NCI-H2196 treated with DMSO at 0.1 percent for 48 hours (cell line): ENCODE measurements around the gene PARD3B.
"Not testable (repeated sequence)": the region's sequence is repeated elsewhere in the genome, so short reads cannot be mapped to it uniquely, and the experiment has no call there.

Experiments
- DNase-seq: peaks from one replicate; lab custom pipeline; 2025; ENCODE audit not compliant: unreplicated experiment; lab: John Stamatoyannopoulos, UW

PARD3B gene

GRCh38 chr2:205218816-205219215, 673.5 kb downstream of the PARD3B start:
- DNase-seq, result not testable (repeated sequence)

- no peak for DNase-seq
Measured at GRCh38 chr2:205220559-205220958, 675.3 kb downstream of the PARD3B start.

- no peak for DNase-seq
Measured at GRCh38 chr2:205232086-205232485, 686.8 kb downstream of the PARD3B start.

GRCh38 chr2:205235434-205235833, 690.2 kb downstream of the PARD3B start:
- DNase-seq, result no peak

- no peak for DNase-seq
Measured at GRCh38 chr2:205237524-205237923, 692.2 kb downstream of the PARD3B start.

- DNase-seq, result no peak
Measured at GRCh38 chr2:205245001-205245400, 699.7 kb downstream of the PARD3B start.

GRCh38 chr2:205245652-205246051, 700.4 kb downstream of the PARD3B start:
- no peak for DNase-seq

- no peak for DNase-seq
Measured at GRCh38 chr2:205259121-205259520, 713.8 kb downstream of the PARD3B start.

- no peak for DNase-seq
Measured at GRCh38 chr2:205261516-205262020, 716.3 kb downstream of the PARD3B start.

- DNase-seq, result no peak
Measured at GRCh38 chr2:205267323-205267722, 722.0 kb downstream of the PARD3B start.

GRCh38 chr2:205270689-205271088, 725.4 kb downstream of the PARD3B start:
- no peak for DNase-seq

- DNase-seq, result no peak
Measured at GRCh38 chr2:205273148-205273547, 727.9 kb downstream of the PARD3B start.

GRCh38 chr2:205273627-205274026, 728.4 kb downstream of the PARD3B start:
- DNase-seq, result no peak

GRCh38 chr2:205274801-205275200, 729.5 kb downstream of the PARD3B start:
- no peak for DNase-seq

- no peak for DNase-seq
Measured at GRCh38 chr2:205276116-205276777, 731.0 kb downstream of the PARD3B start.

GRCh38 chr2:205280596-205281236, 735.4 kb downstream of the PARD3B start:
- DNase-seq, result no peak

- DNase-seq, result no peak
Measured at GRCh38 chr2:205283736-205284270, 738.5 kb downstream of the PARD3B start.

GRCh38 chr2:205284334-205284733, 739.1 kb downstream of the PARD3B start:
- no peak for DNase-seq

GRCh38 chr2:205287316-205287715, 742.0 kb downstream of the PARD3B start:
- DNase-seq, result no peak

GRCh38 chr2:205288686-205289085, 743.4 kb downstream of the PARD3B start:
- no peak for DNase-seq

- no peak for DNase-seq
Measured at GRCh38 chr2:205290299-205290698, 745.0 kb downstream of the PARD3B start.

- no peak for DNase-seq
Measured at GRCh38 chr2:205292665-205293295, 747.5 kb downstream of the PARD3B start.
